Measurements from ENCODE around the gene COL27A1.
A peak's percentile ranks its signal among the peaks of the same experiment; 100 is the strongest.

COL27A1 gene

GRCh38 chr9:114289571-114290481 lies 134.5 kb downstream of the COL27A1 start:
- no peak for DNase-seq

- no peak for DNase-seq
These were observed 135.2 kb downstream of the COL27A1 start for GRCh38 chr9:114290561-114290986.

GRCh38 chr9:114291064-114291474 lies 135.7 kb downstream of the COL27A1 start:
- DNase-seq, result peak; percentile 49

GRCh38 chr9:114291886-114292590 lies 136.7 kb downstream of the COL27A1 start:
- DNase-seq, result no peak

- no peak for DNase-seq
These were observed 139.3 kb downstream of the COL27A1 start for GRCh38 chr9:114294664-114295063.

GRCh38 chr9:114296338-114296737 lies 141.0 kb downstream of the COL27A1 start:
- no peak for DNase-seq

GRCh38 chr9:114299286-114300152 lies 144.2 kb downstream of the COL27A1 start:
- no peak for DNase-seq

GRCh38 chr9:114300153-114300845 lies 145.0 kb downstream of the COL27A1 start:
- no peak for DNase-seq

- DNase-seq, result no peak
These were observed 145.8 kb downstream of the COL27A1 start for GRCh38 chr9:114300846-114301797.

- no peak for DNase-seq
These were observed 146.6 kb downstream of the COL27A1 start for GRCh38 chr9:114301798-114302565.

- no peak for DNase-seq
These were observed 147.4 kb downstream of the COL27A1 start for GRCh38 chr9:114302727-114303126.

- DNase-seq, result no peak
These were observed 148.2 kb downstream of the COL27A1 start for GRCh38 chr9:114303571-114303970.

GRCh38 chr9:114303977-114304376 lies 148.6 kb downstream of the COL27A1 start:
- DNase-seq, result no peak

- no peak for DNase-seq
These were observed 149.3 kb downstream of the COL27A1 start for GRCh38 chr9:114304416-114305188.

- DNase-seq, result no peak
These were observed 152.5 kb downstream of the COL27A1 start for GRCh38 chr9:114307899-114308267.

- no peak for DNase-seq
These were observed 153.1 kb downstream of the COL27A1 start for GRCh38 chr9:114308361-114308950.

GRCh38 chr9:114309096-114309495 lies 153.8 kb downstream of the COL27A1 start:
- DNase-seq, result no peak

GRCh38 chr9:114310471-114311450 lies 155.4 kb downstream of the COL27A1 start:
- no peak for DNase-seq
